Measurements from ENCODE around the gene PXK.

Gene PXK

GRCh38 chr3:58470363-58471024 lies 137.8 kb downstream of the PXK start:
- no peak for DNase-seq

- no peak for DNase-seq
These were observed 138.6 kb downstream of the PXK start for GRCh38 chr3:58471025-58471887.

- DNase-seq, result no peak
These were observed 140.6 kb downstream of the PXK start for GRCh38 chr3:58473275-58473674.

GRCh38 chr3:58474348-58474911 lies 141.7 kb downstream of the PXK start:
- DNase-seq, result no peak

- no peak for DNase-seq
These were observed 142.4 kb downstream of the PXK start for GRCh38 chr3:58474967-58475578.
